HEK293 (cell line): ENCODE measurements around the gene GJA9.

Experiments used
- BCL11B ChIP-seq: fragments of 450-650 bp; formaldehyde crosslinking; IDR thresholded peaks from 2 replicates; pipeline ENCODE4 v1.5.1; 2016; ENCODE audit warnings: low read depth, missing biosample characterization, missing genetic modification characterization
- CTCF ChIP-seq: fragments of 450-650 bp; formaldehyde crosslinking; IDR thresholded peaks from 2 replicates; pipeline ENCODE4 v1.5.1; 2016; ENCODE audit warnings: missing biosample characterization, missing genetic modification characterization
- GLIS1 ChIP-seq: fragments of 450-650 bp; formaldehyde crosslinking; IDR thresholded peaks from 2 replicates; pipeline ENCODE4 v1.5.1; 2016; ENCODE audit warnings: missing biosample characterization, missing genetic modification characterization
- HOXA7 ChIP-seq: sonication (generic); formaldehyde crosslinking; IDR thresholded peaks from 2 replicates; pipeline ENCODE4 v1.8.1; 2022; ENCODE audit warnings: missing genetic modification reagents, borderline replicate concordance
- KLF9 ChIP-seq: fragments of 450-650 bp; formaldehyde crosslinking; IDR thresholded peaks from 2 replicates; pipeline ENCODE4 v1.5.1; 2016; ENCODE audit warnings: missing biosample characterization, missing genetic modification characterization, low read depth
- RBAK ChIP-seq: fragments of 450-650 bp; formaldehyde crosslinking; IDR thresholded peaks from 2 replicates; pipeline ENCODE4 v1.5.1; 2016; ENCODE audit warnings: missing biosample characterization, missing genetic modification characterization
- SALL2 ChIP-seq: fragments of 450-650 bp; formaldehyde crosslinking; IDR thresholded peaks from 2 replicates; pipeline ENCODE4 v1.5.0; 2017; ENCODE audit warnings: missing biosample characterization, mild to moderate bottlenecking, missing genetic modification characterization, borderline replicate concordance
- YY1 ChIP-seq: fragments of 450-650 bp; formaldehyde crosslinking; IDR thresholded peaks from 2 replicates; pipeline ENCODE4 v1.5.1; 2018; ENCODE audit warnings: missing biosample characterization, missing genetic modification characterization
- ZBTB17 ChIP-seq: fragments of 450-650 bp; formaldehyde crosslinking; IDR thresholded peaks from 2 replicates; pipeline ENCODE4 v1.5.1; 2016; ENCODE audit warnings: missing biosample characterization, missing genetic modification characterization
- ZBTB21 ChIP-seq: fragments of 450-650 bp; formaldehyde crosslinking; IDR thresholded peaks from 2 replicates; pipeline ENCODE4 v1.5.1; 2017; ENCODE audit warnings: missing biosample characterization, missing genetic modification characterization
- ZBTB6 ChIP-seq: fragments of 450-650 bp; formaldehyde crosslinking; IDR thresholded peaks from 2 replicates; pipeline ENCODE4 v1.5.1; 2017; ENCODE audit warnings: missing biosample characterization, missing genetic modification characterization
- ZNF169 ChIP-seq: fragments of 450-650 bp; formaldehyde crosslinking; IDR thresholded peaks from 2 replicates; pipeline ENCODE4 v1.5.1; 2016; ENCODE audit warnings: missing biosample characterization, missing genetic modification characterization
- ZNF175 ChIP-seq: fragments of 450-650 bp; formaldehyde crosslinking; IDR thresholded peaks from 2 replicates; pipeline ENCODE4 v1.5.1; 2016; ENCODE audit warnings: missing biosample characterization, missing genetic modification characterization
- ZNF248 ChIP-seq: fragments of 450-650 bp; formaldehyde crosslinking; IDR thresholded peaks from 2 replicates; pipeline ENCODE4 v1.5.1; 2017; ENCODE audit warnings: missing biosample characterization, missing genetic modification characterization
- ZNF311 ChIP-seq: fragments of 450-650 bp; formaldehyde crosslinking; IDR thresholded peaks from 2 replicates; pipeline ENCODE4 v1.5.1; 2017; ENCODE audit warnings: missing biosample characterization, missing genetic modification characterization, borderline replicate concordance
- ZNF362 ChIP-seq: fragments of 450-650 bp; formaldehyde crosslinking; IDR thresholded peaks from 2 replicates; pipeline ENCODE4 v1.5.1; 2016; ENCODE audit warnings: missing biosample characterization, missing genetic modification characterization
- ZNF423 ChIP-seq: fragments of 450-650 bp; formaldehyde crosslinking; IDR thresholded peaks from 2 replicates; pipeline ENCODE4 v1.5.1; 2016; ENCODE audit warnings: missing biosample characterization, missing genetic modification characterization
- ZNF510 ChIP-seq: fragments of 450-650 bp; formaldehyde crosslinking; IDR thresholded peaks from 2 replicates; pipeline ENCODE4 v1.5.1; 2018; ENCODE audit warnings: mild to moderate bottlenecking, missing genetic modification characterization, missing biosample characterization; ENCODE audit not compliant: insufficient replicate concordance
- ZNF548 ChIP-seq: fragments of 450-650 bp; formaldehyde crosslinking; IDR thresholded peaks from 2 replicates; pipeline ENCODE4 v1.5.1; 2016; ENCODE audit warnings: missing biosample characterization, missing genetic modification characterization
- ZNF610 ChIP-seq: fragments of 450-650 bp; formaldehyde crosslinking; IDR thresholded peaks from 2 replicates; pipeline ENCODE4 v1.5.1; 2016; ENCODE audit warnings: missing biosample characterization, missing genetic modification characterization, borderline replicate concordance
- ZNF707 ChIP-seq: fragments of 450-650 bp; formaldehyde crosslinking; IDR thresholded peaks from 2 replicates; pipeline ENCODE4 v1.5.1; 2016; ENCODE audit warnings: missing biosample characterization, missing genetic modification characterization
- ZNF843 ChIP-seq: fragments of 450-650 bp; formaldehyde crosslinking; IDR thresholded peaks from 2 replicates; pipeline ENCODE4 v1.5.1; 2016; ENCODE audit warnings: missing biosample characterization, missing genetic modification characterization
- ZSCAN23 ChIP-seq: fragments of 450-650 bp; formaldehyde crosslinking; IDR thresholded peaks from 2 replicates; pipeline ENCODE4 v1.5.1; 2016; ENCODE audit warnings: missing biosample characterization, missing genetic modification characterization
- ZSCAN30 ChIP-seq: fragments of 450-650 bp; IDR thresholded peaks from 2 replicates; pipeline ENCODE4 v1.5.1; 2018; ENCODE audit warnings: missing biosample characterization, mild to moderate bottlenecking, missing genetic modification characterization, moderate library complexity
- TF ChIP-seq, protein P1 (sequence below): fragments of 450-650 bp; formaldehyde crosslinking; conservative IDR thresholded peaks from 2 replicates; pipeline ENCODE4 v1.5.1; 2016; ENCODE audit warnings: low read depth, missing biosample characterization, missing genetic modification characterization
- TF ChIP-seq, protein P2 (sequence below): fragments of 450-650 bp; formaldehyde crosslinking; IDR thresholded peaks from 2 replicates; pipeline ENCODE4 v1.5.1; 2016; ENCODE audit warnings: missing biosample characterization, missing genetic modification characterization
- TF ChIP-seq, protein P3 (sequence below): fragments of 450-650 bp; formaldehyde crosslinking; optimal IDR thresholded peaks from 2 replicates; pipeline ENCODE3; 2016; ENCODE audit warnings: missing biosample characterization, mild to moderate bottlenecking, missing genetic modification characterization

GJA9 gene

DNA sequence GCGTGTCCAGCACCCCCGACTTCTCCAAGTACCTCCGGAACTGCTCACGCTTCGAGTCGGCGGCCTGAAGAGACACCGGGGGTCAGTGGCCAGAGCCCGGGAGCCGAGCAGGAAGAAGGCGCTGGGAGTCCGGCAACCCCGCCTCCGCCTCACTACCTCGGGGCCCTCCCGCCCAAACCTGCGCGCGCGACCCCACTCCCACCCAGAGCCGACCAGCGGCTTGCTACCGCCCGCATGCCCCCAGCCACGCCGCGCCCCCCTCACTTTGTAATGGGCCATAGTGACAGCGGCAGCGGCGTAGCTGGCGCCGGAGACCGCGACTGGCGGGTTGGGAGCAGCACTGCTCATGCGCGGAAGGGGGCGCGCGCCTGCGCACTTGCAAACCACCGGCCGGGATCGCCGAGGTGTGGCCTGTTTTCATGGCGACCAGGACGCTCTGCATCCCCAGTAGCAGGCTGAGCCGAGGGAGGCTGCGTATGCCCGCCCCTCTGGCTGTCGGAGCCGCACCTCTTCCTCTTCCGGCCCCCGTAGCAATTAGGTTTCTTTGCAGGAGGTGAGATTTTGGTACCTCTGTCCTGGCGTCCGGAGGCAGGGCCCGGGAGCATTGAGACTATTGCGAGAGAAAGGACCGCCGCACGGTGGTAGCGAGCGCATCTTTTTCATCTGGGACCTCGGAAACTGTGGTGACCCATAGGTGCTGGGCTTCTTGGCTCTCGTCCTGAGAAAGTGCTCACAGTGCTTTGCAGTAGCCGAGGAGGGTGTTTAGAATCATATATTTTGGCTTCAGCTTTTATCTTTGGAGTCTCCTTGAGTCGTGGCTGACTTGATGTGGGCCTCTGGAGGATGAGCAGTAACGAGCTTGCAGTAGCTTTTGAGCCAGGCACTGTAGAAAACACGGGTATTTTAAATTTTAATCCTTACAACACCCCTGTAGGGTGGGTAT, 8.1 kb downstream of the GJA9 start, which contains the start of gene MYCBP (continued):
- TF ChIP-seq ZNF175 (tag by site-specific recombination) (no peak), BCL11B (tag by site-specific recombination) (no peak), KLF9 (tag by site-specific recombination) (peak; percentile 85), ZBTB6 (tag by site-specific recombination) (no peak; the same call in 1 of the 2 replicates), SALL2 (tag by site-specific recombination) (no peak), ZNF169 (tag by site-specific recombination) (no peak), ZNF311 (tag by site-specific recombination) (no peak), ZSCAN30 (tag by site-specific recombination) (0 out of 2 replicates have a peak, but pooled peaks have one; percentile 42), YY1 (tag by site-specific recombination) (0 out of 2 replicates have a peak, but pooled peaks have one; percentile 9), ZNF423 (no peak), ZNF707 (tag by site-specific recombination) (no peak), ZNF510 (no peak), ZNF248 (tag by site-specific recombination) (no peak), RBAK (tag by site-specific recombination) (no peak), ZBTB17 (tag by site-specific recombination) (peak; percentile 97), GLIS1 (peak; percentile 95), ZNF843 (0 out of 2 replicates have a peak, but pooled peaks have one; percentile 24), ZNF548 (tag by site-specific recombination) (no peak), ZSCAN23 (tag by site-specific recombination) (no peak), ZNF610 (tag by site-specific recombination) (peak; percentile 48; the same call in 1 of the 2 replicates), ZBTB21 (tag by site-specific recombination) (no peak), ZNF362 (tag by site-specific recombination) (no peak), CTCF (tag by site-specific recombination) (peak; percentile 30; the same call in 1 of the 2 replicates), HOXA7 (CRISPR knock-in tag) (no peak)
- TF ChIP-seq, protein P1, sequence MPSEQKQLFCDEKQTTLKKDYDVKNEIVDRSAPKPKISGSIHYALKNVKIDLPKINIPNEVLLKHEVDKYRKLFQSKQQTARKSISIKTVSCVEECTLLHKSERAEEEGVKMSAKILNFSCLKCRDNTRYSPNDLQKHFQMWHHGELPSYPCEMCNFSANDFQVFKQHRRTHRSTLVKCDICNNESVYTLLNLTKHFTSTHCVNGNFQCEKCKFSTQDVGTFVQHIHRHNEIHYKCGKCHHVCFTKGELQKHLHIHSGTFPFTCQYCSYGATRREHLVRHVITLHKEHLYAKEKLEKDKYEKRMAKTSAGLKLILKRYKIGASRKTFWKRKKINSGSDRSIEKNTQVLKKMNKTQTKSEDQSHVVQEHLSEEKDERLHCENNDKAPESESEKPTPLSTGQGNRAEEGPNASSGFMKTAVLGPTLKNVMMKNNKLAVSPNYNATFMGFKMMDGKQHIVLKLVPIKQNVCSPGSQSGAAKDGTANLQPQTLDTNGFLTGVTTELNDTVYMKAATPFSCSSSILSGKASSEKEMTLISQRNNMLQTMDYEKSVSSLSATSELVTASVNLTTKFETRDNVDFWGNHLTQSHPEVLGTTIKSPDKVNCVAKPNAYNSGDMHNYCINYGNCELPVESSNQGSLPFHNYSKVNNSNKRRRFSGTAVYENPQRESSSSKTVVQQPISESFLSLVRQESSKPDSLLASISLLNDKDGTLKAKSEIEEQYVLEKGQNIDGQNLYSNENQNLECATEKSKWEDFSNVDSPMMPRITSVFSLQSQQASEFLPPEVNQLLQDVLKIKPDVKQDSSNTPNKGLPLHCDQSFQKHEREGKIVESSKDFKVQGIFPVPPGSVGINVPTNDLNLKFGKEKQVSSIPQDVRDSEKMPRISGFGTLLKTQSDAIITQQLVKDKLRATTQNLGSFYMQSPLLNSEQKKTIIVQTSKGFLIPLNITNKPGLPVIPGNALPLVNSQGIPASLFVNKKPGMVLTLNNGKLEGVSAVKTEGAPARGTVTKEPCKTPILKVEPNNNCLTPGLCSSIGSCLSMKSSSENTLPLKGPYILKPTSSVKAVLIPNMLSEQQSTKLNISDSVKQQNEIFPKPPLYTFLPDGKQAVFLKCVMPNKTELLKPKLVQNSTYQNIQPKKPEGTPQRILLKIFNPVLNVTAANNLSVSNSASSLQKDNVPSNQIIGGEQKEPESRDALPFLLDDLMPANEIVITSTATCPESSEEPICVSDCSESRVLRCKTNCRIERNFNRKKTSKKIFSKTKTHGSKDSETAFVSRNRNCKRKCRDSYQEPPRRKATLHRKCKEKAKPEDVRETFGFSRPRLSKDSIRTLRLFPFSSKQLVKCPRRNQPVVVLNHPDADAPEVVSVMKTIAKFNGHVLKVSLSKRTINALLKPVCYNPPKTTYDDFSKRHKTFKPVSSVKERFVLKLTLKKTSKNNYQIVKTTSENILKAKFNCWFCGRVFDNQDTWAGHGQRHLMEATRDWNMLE, result 0 out of 2 replicates have a peak, but pooled peaks have one; percentile 41
- TF ChIP-seq, protein P2, sequence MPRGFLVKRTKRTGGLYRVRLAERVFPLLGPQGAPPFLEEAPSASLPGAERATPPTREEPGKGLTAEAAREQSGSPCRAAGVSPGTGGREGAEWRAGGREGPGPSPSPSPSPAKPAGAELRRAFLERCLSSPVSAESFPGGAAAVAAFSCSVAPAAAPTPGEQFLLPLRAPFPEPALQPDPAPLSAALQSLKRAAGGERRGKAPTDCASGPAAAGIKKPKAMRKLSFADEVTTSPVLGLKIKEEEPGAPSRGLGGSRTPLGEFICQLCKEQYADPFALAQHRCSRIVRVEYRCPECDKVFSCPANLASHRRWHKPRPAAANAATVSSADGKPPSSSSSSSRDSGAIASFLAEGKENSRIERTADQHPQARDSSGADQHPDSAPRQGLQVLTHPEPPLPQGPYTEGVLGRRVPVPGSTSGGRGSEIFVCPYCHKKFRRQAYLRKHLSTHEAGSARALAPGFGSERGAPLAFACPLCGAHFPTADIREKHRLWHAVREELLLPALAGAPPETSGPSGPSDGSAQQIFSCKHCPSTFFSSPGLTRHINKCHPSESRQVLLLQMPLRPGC, result no peak
- TF ChIP-seq, protein P3, sequence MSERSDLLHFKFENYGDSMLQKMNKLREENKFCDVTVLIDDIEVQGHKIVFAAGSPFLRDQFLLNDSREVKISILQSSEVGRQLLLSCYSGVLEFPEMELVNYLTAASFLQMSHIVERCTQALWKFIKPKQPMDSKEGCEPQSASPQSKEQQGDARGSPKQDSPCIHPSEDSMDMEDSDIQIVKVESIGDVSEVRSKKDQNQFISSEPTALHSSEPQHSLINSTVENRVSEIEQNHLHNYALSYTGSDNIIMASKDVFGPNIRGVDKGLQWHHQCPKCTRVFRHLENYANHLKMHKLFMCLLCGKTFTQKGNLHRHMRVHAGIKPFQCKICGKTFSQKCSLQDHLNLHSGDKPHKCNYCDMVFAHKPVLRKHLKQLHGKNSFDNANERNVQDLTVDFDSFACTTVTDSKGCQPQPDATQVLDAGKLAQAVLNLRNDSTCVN (tag by site-specific recombination), result peak; percentile 89
